ELF-1 (cell line): ENCODE data around the gene SGPP1.
"Not testable (repeated sequence)": the region's sequence is repeated elsewhere in the genome, so short reads cannot be mapped to it uniquely, and the experiment has no call there.

Experiments
- DNase-seq: peaks from one replicate; pipeline ENCODE4 v3.0.0-alpha.2; 2016; ENCODE audit warnings: low read depth, low spot score

Gene SGPP1

GRCh38 chr14:63638493-63638892 is 89.4 kb downstream of the SGPP1 start:
- no peak for DNase-seq

GRCh38 chr14:63636094-63636635 is 91.7 kb downstream of the SGPP1 start:
- not testable (repeated sequence) for DNase-seq
